ENCODE measurements around the gene DACT1. TPM values are rescaled to one million over a fixed set of nuclear protein-coding genes. Genes with fewer than 3 reads are reported as not detected.

Gene DACT1
- total RNA-seq, 1 experiment from 2014 or later = 4.4 TPM

DNA sequence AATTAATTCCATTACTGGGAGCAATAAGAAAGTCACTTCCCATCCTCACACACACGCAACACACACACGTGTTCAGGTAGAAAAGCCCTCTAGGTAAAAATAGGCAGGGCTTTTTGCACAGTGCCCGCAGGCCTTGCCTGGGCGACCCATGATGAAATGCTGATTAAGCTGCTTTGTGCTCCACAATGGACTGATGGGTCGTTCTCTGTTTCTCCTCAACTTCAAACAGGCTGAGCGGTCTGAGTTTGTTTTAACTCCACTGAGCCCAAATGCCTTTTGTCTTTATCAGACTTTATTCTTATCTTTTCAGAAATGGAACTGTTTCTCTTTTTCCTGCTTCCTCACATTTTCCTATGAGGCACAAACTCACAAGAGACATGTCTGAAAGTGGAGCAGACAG, 9.4 kb upstream of the DACT1 start:
- Histone ChIP-seq H3K4me2 (ENCODE audit: insufficient read depth, insufficient read length, low read length) (no peak overlapping the region), H4K91ac (ENCODE audit: insufficient read length, low read depth, low read length) (no peak overlapping the region), H3K79me2 (ENCODE audit: insufficient read depth, low read length) (no peaks in the 10 kb centered on the region), H4K5ac (ENCODE audit: insufficient read length, low read depth, low read length) (no peak overlapping the region), H3K23ac (ENCODE audit: insufficient read length, low read depth, low read length) (no peak overlapping the region), H3K18ac (ENCODE audit: insufficient read length, low read depth, low read length) (no peak overlapping the region), H2BK12ac (ENCODE audit: insufficient read length, low read depth, low read length) (no peak overlapping the region), H2AK5ac (ENCODE audit: insufficient read length, low read length) (no peak overlapping the region), H3K79me1 (ENCODE audit: insufficient read depth, low read depth, low read length, poor library complexity, severe bottlenecking) (no peaks in the 10 kb centered on the region), H3K4ac (ENCODE audit: low read depth, low read length) (no peak overlapping the region), H4K20me1 (ENCODE audit: control insufficient read depth, insufficient read depth, insufficient read length) (no peaks in the 10 kb centered on the region), H3K27me3 (ENCODE audit: insufficient read depth, low read length) (no peaks in the 10 kb centered on the region), H3K14ac (ENCODE audit: insufficient read depth, low read length) (no peak overlapping the region), H4K8ac (replicated peaks; ENCODE audit: insufficient read length, low read depth, low read length) (no peak overlapping the region), H2BK20ac (ENCODE audit: low read depth, low read length, poor library complexity, severe bottlenecking) (no peak overlapping the region), H2BK15ac (ENCODE audit: low read depth, low read length) (no peak overlapping the region), H2BK120ac (ENCODE audit: low read depth, low read length, poor library complexity, severe bottlenecking) (no peak overlapping the region), H3K23me2 (ENCODE audit: insufficient read length, low read depth, low read length, poor library complexity, severe bottlenecking) (no peaks in the 10 kb centered on the region), H3K9ac (ENCODE audit: extremely low read depth, insufficient read length, low read length) (no peak overlapping the region), H2BK5ac (ENCODE audit: insufficient read length, low read length) (no peak overlapping the region), H3K27ac (ENCODE audit: insufficient read length, low read depth, low read length) (no peak overlapping the region), H3K9me3 (ENCODE audit: control insufficient read depth, low read depth, low read length) (no peaks in the 10 kb centered on the region), H3T11ph (ENCODE audit: low read length) (no peak overlapping the region), H2AFZ (ENCODE audit: low read length) (no peak overlapping the region), H3K56ac (ENCODE audit: insufficient read length, low read depth, low read length) (no peak overlapping the region), H3K4me1 (ENCODE audit: insufficient read depth, low read length) (peaks cover 9% of the 10 kb centered on the region; the same call in 1 of the 2 replicates)
- DNase-seq = peak; percentile 75
- H3K4me3 Mint-ChIP-seq = peak overlapping the region in 1 of 2 experiments; percentile 41; a peak in 2 of 5 replicates
- H3K9me3 Mint-ChIP-seq = no peaks in the 10 kb centered on the region; a peak in 2 of 5 replicates
- no peak overlapping the region for H3K27ac Mint-ChIP-seq
- no CpG with 5 or more reads among the region's 6 CpGs for WGBS (ENCODE audit: extremely low coverage, insufficient read length, low lambda C conversion rate)
- peaks cover 52 to 57% of the 10 kb centered on the region in 2 experiments for H3K4me1 Mint-ChIP-seq
- TF ChIP-seq CTCF (conservative IDR thresholded peaks at IDR 0.05) = no peak
- H3K27me3 Mint-ChIP-seq (ENCODE audit: low read depth) = peaks cover 86% of the 10 kb centered on the region
- H3K36me3 Mint-ChIP-seq (ENCODE audit: insufficient read depth in 1 of 3, low read depth in 3 of 3) = no peaks in the 10 kb centered on the region
